GM21717 (cell line): ENCODE results near the gene PTGIR.
"Not testable (repeated sequence)": the region's sequence is repeated elsewhere in the genome, so short reads cannot be mapped to it uniquely, and the experiment has no call there.

ENCODE experiments used
- ATAC-seq: cut with Tn5 transposase; IDR thresholded peaks from one replicate; pipeline ENCODE4 v1.9.1; 2021; ENCODE audit warnings: mild to moderate bottlenecking, moderate library complexity; ENCODE audit not compliant: unreplicated experiment

PTGIR gene

GRCh38 chr19:46639358-46640182, 14.7 kb upstream of the PTGIR start:
- no peak for ATAC-seq

GRCh38 chr19:46637224-46637623, 12.3 kb upstream of the PTGIR start:
- ATAC-seq = no peak

- no peak for ATAC-seq
Observed at GRCh38 chr19:46635920-46636761, 11.3 kb upstream of the PTGIR start, which contains the start of gene GNG8. TSS of gene GNG8 (minus strand) at chr19:46636202. CDS start at chr19:46634682, 1,520 bp downstream.

GRCh38 chr19:46634656-46635218, 9.8 kb upstream of the PTGIR start:
- no peak for ATAC-seq

GRCh38 chr19:46634045-46634655, 9.3 kb upstream of the PTGIR start:
- no peak for ATAC-seq

GRCh38 chr19:46633130-46633529, 8.2 kb upstream of the PTGIR start:
- no peak for ATAC-seq

- no peak for ATAC-seq
Observed at GRCh38 chr19:46631481-46631880, 6.6 kb upstream of the PTGIR start.

GRCh38 chr19:46630586-46631205, 5.8 kb upstream of the PTGIR start:
- ATAC-seq = no peak

- no peak for ATAC-seq
Observed at GRCh38 chr19:46629546-46630025, 4.7 kb upstream of the PTGIR start.

- ATAC-seq = not testable (repeated sequence)
Observed at GRCh38 chr19:46628970-46629369, 4.1 kb upstream of the PTGIR start.

- ATAC-seq = no peak
Observed at GRCh38 chr19:46626446-46626845, 1.6 kb upstream of the PTGIR start.

- ATAC-seq = no peak
Observed at GRCh38 chr19:46625731-46626130, 842 bp upstream of the PTGIR start.

GRCh38 chr19:46623915-46624502, 880 bp downstream of the PTGIR start:
- no peak for ATAC-seq

- no peak for ATAC-seq
Observed at GRCh38 chr19:46622118-46622446, 2.8 kb downstream of the PTGIR start.

- ATAC-seq = no peak
Observed at GRCh38 chr19:46621191-46622117, 3.4 kb downstream of the PTGIR start.

GRCh38 chr19:46620716-46621115, 4.2 kb downstream of the PTGIR start:
- no peak for ATAC-seq

- no peak for ATAC-seq
Observed at GRCh38 chr19:46620267-46620666, 4.6 kb downstream of the PTGIR start.

GRCh38 chr19:46618670-46619231, 6.1 kb downstream of the PTGIR start:
- peak; percentile 32 for ATAC-seq

- no peak for ATAC-seq
Observed at GRCh38 chr19:46617601-46618000, 7.3 kb downstream of the PTGIR start.
